DMS153 treated with DMSO at 0.1 percent for 48 hours (cell line): ENCODE data around the gene MAB21L3.

Experiments
- DNase-seq: peaks from one replicate; lab custom pipeline; 2025; ENCODE audit not compliant: unreplicated experiment; lab: John Stamatoyannopoulos, UW

Gene MAB21L3

GRCh38 chr1:116110567-116111523 is at the start of gene MAB21L3:
TSS of gene MAB21L3 (plus strand) at chr1:116111399. CDS start at chr1:116112616, 1,217 bp downstream.
- no peak for DNase-seq

- DNase-seq = no peak
These were observed 49.0 kb upstream of the MAB21L3 start for GRCh38 chr1:116062201-116062600.

DNA sequence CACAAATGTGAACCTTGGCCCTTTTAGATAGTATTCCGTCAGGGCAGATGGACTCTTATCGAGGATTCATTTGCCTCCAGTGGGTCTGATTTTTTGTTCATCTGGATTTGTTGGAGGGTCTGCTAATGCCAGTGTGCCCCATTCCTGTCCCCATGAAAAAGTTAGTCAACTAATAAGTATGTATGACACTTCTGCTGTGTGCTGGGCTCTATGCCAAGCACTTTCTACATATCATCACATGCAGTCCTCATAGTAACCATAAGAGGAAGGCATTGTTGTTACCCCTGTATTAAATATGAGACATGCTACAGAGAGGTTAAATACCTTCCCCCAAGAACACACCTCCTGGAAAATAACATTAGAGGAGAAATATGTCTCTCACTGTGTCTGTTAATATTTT is 46.6 kb upstream of the MAB21L3 start:
- DNase-seq = no peak

DNA sequence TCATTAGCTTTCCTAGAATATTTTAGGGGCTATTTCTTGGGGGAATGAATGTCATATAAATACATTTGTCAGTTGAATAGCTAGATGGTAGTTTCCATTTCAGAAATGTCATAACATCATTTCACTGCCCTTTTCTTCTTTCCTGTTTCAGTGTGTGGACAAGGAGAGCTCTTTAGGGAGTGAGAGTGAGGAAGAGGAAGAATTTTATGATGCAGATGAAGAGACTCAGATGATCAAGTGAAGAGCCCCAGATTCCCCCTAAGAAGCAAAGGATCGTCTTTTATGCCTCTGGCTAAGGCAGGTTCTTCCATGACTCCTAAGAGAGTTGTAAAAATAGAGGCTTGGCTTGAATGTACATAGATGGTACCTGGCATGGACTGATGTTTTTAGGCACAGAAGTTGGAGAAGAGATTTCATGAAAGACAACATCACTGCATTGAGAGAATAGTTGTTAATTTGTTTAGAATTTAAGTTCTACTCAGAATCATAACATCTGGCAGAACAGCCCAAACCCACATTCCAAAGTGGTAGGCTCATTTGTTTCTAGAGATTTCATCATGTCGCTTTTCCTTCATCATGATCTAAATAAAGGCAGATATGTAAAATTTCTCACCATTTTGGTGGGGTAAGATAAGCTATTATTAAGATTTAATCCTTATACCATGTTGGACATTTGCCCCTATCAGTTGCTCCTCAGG is 44.2 kb upstream of the MAB21L3 start:
- DNase-seq = no peak

DNA sequence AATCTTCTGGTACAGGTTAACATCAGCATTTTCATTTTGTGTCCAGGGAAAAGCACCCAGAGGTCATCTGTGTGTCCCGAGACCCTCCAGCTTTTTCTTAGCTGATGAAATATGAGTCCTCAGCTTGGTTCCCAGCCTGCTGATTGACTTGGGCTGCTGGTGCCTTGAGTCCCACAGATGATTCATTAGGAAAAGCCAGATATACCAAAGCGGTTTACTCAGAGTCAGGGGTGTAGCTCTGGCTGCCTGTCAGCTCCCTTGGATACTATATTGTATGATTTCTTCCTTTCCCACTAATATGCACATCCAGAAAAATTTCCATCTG is 43.7 kb upstream of the MAB21L3 start:
- DNase-seq = no peak

- no peak for DNase-seq
These were observed 35.6 kb upstream of the MAB21L3 start for GRCh38 chr1:116075575-116075974.

GRCh38 chr1:116075990-116076389 is 35.2 kb upstream of the MAB21L3 start:
- DNase-seq = no peak

DNA sequence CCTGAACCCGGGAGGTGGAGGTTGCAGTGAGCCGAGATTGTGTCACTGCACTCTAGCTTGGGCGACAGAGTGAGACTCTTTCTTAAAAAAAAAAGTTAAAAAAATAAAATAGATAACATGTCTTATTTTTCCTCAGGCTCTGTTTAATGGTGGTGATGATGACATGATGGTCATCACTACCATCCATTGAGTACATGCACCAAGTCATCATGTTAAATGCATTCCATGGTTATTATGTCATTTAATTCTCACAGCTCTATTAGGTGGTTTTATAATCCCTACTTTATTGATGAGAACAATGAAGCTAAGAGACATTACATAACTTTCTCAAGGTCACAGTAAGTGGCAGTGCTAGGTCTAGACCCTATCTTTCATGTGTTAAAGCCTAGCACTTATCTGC is 34.4 kb upstream of the MAB21L3 start:
- DNase-seq = no peak

DNA sequence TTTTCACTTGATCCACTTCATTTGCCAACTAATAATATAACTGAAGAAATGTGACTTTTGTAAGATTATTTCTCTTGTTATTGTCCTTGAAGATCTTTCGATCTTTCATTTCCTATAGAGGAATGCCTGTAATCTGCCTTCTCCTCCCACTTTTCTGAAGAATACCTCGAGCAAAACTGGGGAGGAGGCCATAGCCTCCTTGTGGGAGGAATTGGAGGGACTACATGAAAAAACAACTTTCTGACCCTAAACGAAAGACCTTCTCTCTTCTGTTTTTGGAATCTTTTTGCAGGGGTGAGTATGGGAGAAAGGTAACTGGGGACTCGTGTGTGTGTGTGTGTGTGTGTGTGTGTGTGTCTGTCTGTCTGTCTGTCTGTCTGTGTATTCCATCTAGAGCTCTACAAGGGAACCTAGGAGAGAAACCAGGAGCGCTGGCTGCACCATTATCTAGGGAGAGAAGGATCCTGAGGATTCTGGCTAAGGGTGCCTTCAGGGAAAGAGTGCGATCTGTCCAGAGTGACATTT is 32.4 kb upstream of the MAB21L3 start:
- no peak for DNase-seq

GRCh38 chr1:116087628-116088027 is 23.6 kb upstream of the MAB21L3 start:
- DNase-seq = no peak

GRCh38 chr1:116089870-116090269 is 21.3 kb upstream of the MAB21L3 start:
- DNase-seq = no peak

- DNase-seq = no peak
These were observed 20.1 kb upstream of the MAB21L3 start for GRCh38 chr1:116091083-116091482.

DNA sequence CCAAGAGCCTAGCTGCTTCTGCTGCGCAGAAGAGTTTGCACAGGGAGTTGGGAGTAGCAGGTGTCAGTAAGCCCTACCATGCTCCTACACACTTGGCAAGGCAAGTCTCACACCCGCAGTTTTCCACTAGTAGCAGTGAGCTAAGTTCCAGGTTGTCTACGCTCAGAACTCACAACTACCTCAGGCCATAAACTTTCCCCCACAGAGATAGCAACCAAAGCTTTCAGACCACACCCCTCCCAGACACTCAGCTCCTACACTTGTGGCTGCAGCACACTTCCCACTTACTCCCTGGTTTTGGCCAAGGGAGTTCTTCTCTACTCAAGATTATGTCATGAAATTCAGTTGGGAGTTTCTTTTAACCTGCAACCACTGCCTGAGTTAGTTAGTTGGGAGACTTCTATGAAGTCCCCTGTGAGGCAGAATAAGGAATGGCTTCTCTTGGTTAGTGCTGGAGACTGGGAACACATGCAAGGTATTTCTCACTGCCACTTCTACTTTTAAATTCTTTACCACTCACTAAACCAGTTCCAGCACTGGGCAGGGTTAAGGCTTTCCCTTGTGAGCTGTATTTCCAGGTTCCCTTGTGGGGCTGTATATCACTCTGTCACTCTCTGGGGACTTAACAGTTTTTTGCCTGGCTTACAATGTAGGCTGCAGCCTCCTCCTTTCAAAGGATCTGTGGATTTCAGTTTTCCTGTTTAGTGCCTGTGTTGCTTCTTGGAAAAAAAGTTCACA is 18.3 kb upstream of the MAB21L3 start:
- DNase-seq = no peak

- no peak for DNase-seq
These were observed 16.2 kb upstream of the MAB21L3 start for GRCh38 chr1:116095027-116095426.

DNA sequence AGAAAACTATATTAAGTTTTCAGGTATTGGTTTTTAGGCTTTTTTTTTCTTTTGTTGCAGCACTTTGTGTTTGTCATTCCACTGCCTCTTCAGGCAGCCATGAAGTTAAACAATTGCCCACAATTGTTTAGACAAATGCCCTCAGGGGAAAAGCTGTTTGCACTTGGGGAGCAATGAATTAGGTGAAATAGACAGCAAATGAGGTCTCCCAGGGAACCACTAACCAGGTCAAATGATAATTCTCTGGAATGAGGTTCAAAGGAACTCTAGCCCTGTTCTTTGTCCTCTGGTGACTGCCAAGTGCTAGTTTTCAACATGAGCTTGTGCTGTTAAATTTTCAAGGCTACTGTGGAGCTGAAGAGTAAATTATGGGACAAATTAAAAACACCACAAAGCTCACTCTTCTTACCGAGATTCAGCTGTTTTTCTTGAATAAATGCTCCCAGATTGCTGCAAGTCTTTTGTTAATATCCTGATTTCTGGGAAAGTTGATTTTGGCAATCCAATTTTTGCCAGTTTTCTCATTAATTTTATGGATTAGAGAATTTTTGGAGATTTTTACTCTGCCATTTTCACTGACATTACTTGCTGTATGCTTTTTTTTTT is 15.1 kb upstream of the MAB21L3 start:
- DNase-seq = no peak

DNA sequence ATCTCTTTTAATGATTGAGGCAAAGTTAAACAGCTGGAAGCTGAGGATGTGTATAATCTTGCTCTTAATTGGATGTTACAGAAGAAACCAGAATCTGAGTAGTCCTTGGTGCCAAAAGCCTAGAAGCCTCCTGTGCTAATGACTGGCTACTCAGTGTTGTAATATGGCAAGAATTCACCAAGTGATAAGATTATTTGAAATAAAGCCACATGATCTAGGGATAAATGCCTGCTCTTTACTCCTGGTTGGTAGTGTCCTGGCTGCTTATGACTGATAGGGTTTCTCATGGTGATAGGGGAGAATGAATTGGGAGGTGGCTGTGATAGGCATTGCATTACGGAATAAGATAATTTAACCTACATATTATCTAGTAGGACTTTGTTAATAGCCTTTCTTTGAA is 13.6 kb upstream of the MAB21L3 start:
- no peak for DNase-seq

- DNase-seq = no peak
These were observed 11.8 kb upstream of the MAB21L3 start for GRCh38 chr1:116099379-116099778.

DNA sequence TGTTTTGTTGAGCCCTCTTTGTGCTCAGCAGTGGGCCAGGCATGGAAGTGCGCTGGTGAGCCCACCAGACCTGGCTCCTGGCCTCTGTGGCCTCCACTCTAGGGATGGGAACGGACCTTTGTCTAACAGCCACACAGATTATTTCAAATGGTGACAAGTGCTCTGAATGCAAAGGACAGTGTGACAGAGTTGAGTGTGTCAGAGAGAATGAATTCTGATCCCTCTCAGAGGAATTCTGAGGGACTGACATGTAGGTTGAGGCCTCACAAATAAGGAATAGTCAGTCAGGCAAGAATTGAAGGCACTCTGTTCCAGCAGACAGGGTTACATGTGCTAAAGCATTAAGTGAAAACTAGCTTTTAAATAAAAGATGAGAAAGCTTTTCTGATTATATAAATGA is 11.3 kb upstream of the MAB21L3 start:
- DNase-seq = no peak

DNA sequence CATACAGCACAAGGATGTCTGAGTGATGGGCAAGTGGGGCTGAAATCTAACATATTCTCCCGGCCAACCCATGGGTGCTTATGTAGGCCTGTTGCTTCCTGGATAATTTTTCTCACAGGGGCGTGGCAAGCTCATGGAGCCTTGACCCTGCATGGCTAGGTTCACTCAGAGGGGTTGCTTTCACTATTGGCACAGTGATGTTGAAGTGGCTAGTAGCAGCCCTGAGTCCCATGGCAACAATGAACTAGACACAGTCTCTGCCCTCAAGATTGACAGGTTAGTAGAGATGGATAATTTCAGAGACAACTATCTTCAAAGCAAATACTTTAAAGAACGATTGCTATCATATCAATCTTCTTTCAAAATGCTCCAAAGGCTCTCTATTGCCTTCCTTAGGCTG is 6.5 kb upstream of the MAB21L3 start:
- no peak for DNase-seq

- no peak for DNase-seq
These were observed 5.2 kb upstream of the MAB21L3 start for GRCh38 chr1:116105996-116106395.

DNA sequence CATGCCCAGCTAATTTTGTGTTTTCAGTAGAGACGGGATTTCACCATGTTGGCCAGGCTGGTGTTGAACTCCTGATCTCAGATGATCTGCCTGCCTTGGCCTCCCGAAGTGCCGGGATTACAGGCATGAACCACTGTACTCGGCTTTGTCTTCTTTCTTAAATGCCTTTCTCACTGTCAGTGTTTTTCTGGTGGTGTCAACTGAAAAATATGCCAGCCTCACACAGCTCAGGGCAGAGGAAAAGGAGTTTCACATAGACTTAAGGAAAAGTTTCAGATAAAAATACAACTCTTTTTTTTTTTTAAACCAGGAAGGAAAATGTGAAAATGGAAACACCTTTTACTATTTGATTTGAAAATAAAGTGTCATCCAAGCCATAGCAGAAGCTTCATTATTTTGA is 4.6 kb upstream of the MAB21L3 start:
- DNase-seq = no peak
